ENCODE measurements around the gene ADCY10. TPM values are rescaled to one million over a fixed set of nuclear protein-coding genes. Genes with fewer than 3 reads are reported as not detected.
"Not testable (repeated sequence)": the region's sequence is repeated elsewhere in the genome, so short reads cannot be mapped to it uniquely, and the experiment has no call there.

The ADCY10 gene
- total RNA-seq, 1 donor from 2014 or later = not detected

GRCh38 chr1:167841530-167841929, 72.4 kb downstream of the ADCY10 start:
- H3K27ac Mint-ChIP-seq (ENCODE audit: unreplicated experiment) = no peak overlapping the region
- H3K4me3 Mint-ChIP-seq = no peak overlapping the region
- DNase-seq (ENCODE audit: low read depth, low spot score) = no peak
- no peaks in the 10 kb centered on the region for H3K9me3 Mint-ChIP-seq
- no peaks in the 10 kb centered on the region for H3K36me3 Mint-ChIP-seq (ENCODE audit: low read depth)
- H3K4me1 Mint-ChIP-seq = no peaks in the 10 kb centered on the region
- no peak for TF ChIP-seq CTCF (conservative IDR thresholded peaks at IDR 0.05)
- H3K27me3 Mint-ChIP-seq (ENCODE audit: low read depth) = peaks cover 7% of the 10 kb centered on the region

- Mint-ChIP-seq H3K9me3 (peaks cover 2% of the 10 kb centered on the region), H3K27ac (ENCODE audit: unreplicated experiment) (no peak overlapping the region), H3K4me3 (no peak overlapping the region), H3K36me3 (ENCODE audit: low read depth) (no peaks in the 10 kb centered on the region), H3K4me1 (no peaks in the 10 kb centered on the region), H3K27me3 (ENCODE audit: low read depth) (peaks cover 7% of the 10 kb centered on the region)
- DNase-seq (ENCODE audit: low read depth, low spot score) = no peak
- no peak for TF ChIP-seq CTCF (conservative IDR thresholded peaks at IDR 0.05)
Measured at GRCh38 chr1:167839009-167839408, 74.9 kb downstream of the ADCY10 start.

- no peak overlapping the region for H3K27ac Mint-ChIP-seq (ENCODE audit: unreplicated experiment)
- no peak for TF ChIP-seq CTCF (conservative IDR thresholded peaks at IDR 0.05)
- H3K9me3 Mint-ChIP-seq = peaks cover 5% of the 10 kb centered on the region
- H3K36me3 Mint-ChIP-seq (ENCODE audit: low read depth) = no peaks in the 10 kb centered on the region
- no peak for DNase-seq (ENCODE audit: low read depth, low spot score)
- no peaks in the 10 kb centered on the region for H3K4me1 Mint-ChIP-seq
- H3K4me3 Mint-ChIP-seq = no peak overlapping the region
- peaks cover 7% of the 10 kb centered on the region for H3K27me3 Mint-ChIP-seq (ENCODE audit: low read depth)
Measured at GRCh38 chr1:167837326-167837725, 76.6 kb downstream of the ADCY10 start.

- no peaks in the 10 kb centered on the region for H3K4me1 Mint-ChIP-seq
- peaks cover 5% of the 10 kb centered on the region for H3K9me3 Mint-ChIP-seq
- no peak for TF ChIP-seq CTCF (conservative IDR thresholded peaks at IDR 0.05)
- peaks cover 7% of the 10 kb centered on the region for H3K27me3 Mint-ChIP-seq (ENCODE audit: low read depth)
- no peak overlapping the region for H3K27ac Mint-ChIP-seq (ENCODE audit: unreplicated experiment)
- no peaks in the 10 kb centered on the region for H3K36me3 Mint-ChIP-seq (ENCODE audit: low read depth)
- no peak overlapping the region for H3K4me3 Mint-ChIP-seq
- no peak for DNase-seq (ENCODE audit: low read depth, low spot score)
Measured at GRCh38 chr1:167836197-167836596, 77.7 kb downstream of the ADCY10 start.

- no peaks in the 10 kb centered on the region for H3K4me1 Mint-ChIP-seq
- H3K27ac Mint-ChIP-seq (ENCODE audit: unreplicated experiment) = no peak overlapping the region
- H3K27me3 Mint-ChIP-seq (ENCODE audit: low read depth) = peaks cover 5% of the 10 kb centered on the region
- peaks cover 5% of the 10 kb centered on the region for H3K9me3 Mint-ChIP-seq
- no peaks in the 10 kb centered on the region for H3K36me3 Mint-ChIP-seq (ENCODE audit: low read depth)
- no peak overlapping the region for H3K4me3 Mint-ChIP-seq
- no peak for TF ChIP-seq CTCF (conservative IDR thresholded peaks at IDR 0.05)
- DNase-seq (ENCODE audit: low read depth, low spot score) = no peak
Measured at GRCh38 chr1:167833904-167834303, 80.0 kb downstream of the ADCY10 start.

GRCh38 chr1:167832693-167833092, 81.2 kb downstream of the ADCY10 start:
- Mint-ChIP-seq H3K27me3 (ENCODE audit: low read depth) (no peaks in the 10 kb centered on the region), H3K27ac (ENCODE audit: unreplicated experiment) (no peak overlapping the region), H3K36me3 (ENCODE audit: low read depth) (no peaks in the 10 kb centered on the region), H3K4me3 (no peak overlapping the region), H3K4me1 (no peaks in the 10 kb centered on the region), H3K9me3 (peaks cover 5% of the 10 kb centered on the region)
- no peak for DNase-seq (ENCODE audit: low read depth, low spot score)
- no peak for TF ChIP-seq CTCF (conservative IDR thresholded peaks at IDR 0.05)

- H3K4me1 Mint-ChIP-seq; DNase-seq (ENCODE audit: low read depth, low spot score): not testable (repeated sequence)
- H3K27ac Mint-ChIP-seq (ENCODE audit: unreplicated experiment) = peak overlapping the region; percentile 15
Measured at GRCh38 chr1:167830668-167831067, 83.3 kb downstream of the ADCY10 start.

More at GRCh38 chr1:167830668-167831067, 83.3 kb downstream of the ADCY10 start:
- H3K36me3 Mint-ChIP-seq (ENCODE audit: low read depth); H3K9me3 Mint-ChIP-seq; H3K27me3 Mint-ChIP-seq (ENCODE audit: low read depth); H3K4me3 Mint-ChIP-seq: not testable (repeated sequence)

All from neural crest cell (in vitro differentiated cells).